MM.1S (cell line): Measurements from ENCODE around the gene CCN5.

Experiments
- EZH2 ChIP-seq: fragments of 300-600 bp; sonication (generic); optimal IDR thresholded peaks from 2 replicates; pipeline ENCODE3; 2017; ENCODE audit warnings: low read depth, mild to moderate bottlenecking, antibody characterized with exemption, low read length, mixed read lengths
- TF ChIP-seq, protein P1 (sequence below): fragments of 300-600 bp; sonication (generic); IDR thresholded peaks from 2 replicates; pipeline ENCODE4 v1.5.1; 2016; ENCODE audit warnings: antibody characterized with exemption, low read length, mixed read lengths

DNA sequence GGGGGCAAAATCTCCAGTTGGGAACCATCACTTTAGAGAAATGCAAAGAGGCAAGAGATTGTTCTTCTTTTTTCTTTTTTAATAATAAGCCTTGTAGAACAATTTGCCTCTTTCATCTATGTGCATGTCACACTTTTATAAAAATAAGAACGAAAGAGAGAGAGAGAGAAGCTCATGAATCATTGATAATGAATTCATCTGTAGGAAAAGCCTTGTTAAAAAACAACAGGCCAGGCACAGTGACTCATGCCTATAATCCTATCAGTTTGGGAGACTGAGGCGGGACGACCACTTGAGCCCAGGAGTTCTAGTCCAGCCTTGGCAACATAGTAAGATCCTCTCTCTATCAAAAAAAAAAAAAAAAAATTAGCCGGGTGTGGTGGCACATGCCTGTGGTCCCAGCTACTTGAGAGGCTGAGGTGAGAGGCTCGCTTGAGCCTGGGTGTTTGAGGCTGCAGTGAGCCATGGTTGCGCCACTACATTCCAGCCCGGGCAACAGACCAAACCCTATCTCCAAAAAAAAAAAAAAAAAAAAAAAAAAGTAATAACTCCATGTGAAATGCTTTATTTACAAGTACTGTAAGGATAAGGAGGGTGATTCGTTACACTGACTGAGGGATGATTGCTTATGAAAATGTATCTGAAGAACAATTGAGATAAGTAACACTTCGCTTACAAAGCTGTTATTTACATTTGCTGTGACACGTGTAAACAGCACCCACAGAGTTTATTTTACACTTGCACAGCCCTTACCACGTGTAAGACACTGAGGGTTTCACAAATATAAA, 6.0 kb downstream of the CCN5 start:
- TF ChIP-seq, protein P1, sequence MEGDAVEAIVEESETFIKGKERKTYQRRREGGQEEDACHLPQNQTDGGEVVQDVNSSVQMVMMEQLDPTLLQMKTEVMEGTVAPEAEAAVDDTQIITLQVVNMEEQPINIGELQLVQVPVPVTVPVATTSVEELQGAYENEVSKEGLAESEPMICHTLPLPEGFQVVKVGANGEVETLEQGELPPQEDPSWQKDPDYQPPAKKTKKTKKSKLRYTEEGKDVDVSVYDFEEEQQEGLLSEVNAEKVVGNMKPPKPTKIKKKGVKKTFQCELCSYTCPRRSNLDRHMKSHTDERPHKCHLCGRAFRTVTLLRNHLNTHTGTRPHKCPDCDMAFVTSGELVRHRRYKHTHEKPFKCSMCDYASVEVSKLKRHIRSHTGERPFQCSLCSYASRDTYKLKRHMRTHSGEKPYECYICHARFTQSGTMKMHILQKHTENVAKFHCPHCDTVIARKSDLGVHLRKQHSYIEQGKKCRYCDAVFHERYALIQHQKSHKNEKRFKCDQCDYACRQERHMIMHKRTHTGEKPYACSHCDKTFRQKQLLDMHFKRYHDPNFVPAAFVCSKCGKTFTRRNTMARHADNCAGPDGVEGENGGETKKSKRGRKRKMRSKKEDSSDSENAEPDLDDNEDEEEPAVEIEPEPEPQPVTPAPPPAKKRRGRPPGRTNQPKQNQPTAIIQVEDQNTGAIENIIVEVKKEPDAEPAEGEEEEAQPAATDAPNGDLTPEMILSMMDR = no peak
- no peak for TF ChIP-seq EZH2
